Stimulated activated CD4-positive, alpha-beta T cell treated with anti-CD3 and anti-CD28 coated beads, Interleukin-12 subunit alpha, Interleukin-12 subunit beta, amount 100 ng/mL, for 48 hours (primary cell): Measurements from ENCODE around the gene SPTB.

Experiments
- DNase-seq, 3 donors: peaks; one replicate each; pipeline ENCODE4 v3.0.0-alpha.2; 2020; ENCODE audit warnings: low read depth in 2 of 3, low spot score in 1 of 3

Gene SPTB

GRCh38 chr14:64732536-64733120 is 147.1 kb downstream of the SPTB start:
- DNase-seq, result no peak

DNA sequence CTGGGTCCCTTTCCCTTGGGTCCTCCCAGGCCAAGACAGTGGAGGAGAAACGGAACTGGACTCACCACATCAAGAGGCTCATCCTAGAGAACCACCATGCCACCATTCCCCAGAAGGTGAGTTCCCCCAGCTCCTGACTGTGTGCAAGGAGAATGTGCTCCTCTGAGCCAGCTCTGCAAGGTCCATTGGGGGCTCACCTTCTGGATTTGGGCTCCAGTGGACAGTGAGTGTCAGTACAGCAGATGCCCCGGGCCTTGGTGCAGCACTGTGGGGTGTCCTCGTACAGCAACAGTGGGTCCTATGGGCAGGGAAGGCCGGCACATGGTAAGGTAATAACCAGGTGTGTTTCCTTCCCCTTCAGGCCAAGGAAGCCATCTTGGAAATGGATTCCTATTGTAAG is 147.6 kb downstream of the SPTB start:
- no peak for DNase-seq

GRCh38 chr14:64731141-64731581 is 148.5 kb downstream of the SPTB start:
- no peak for DNase-seq

DNA sequence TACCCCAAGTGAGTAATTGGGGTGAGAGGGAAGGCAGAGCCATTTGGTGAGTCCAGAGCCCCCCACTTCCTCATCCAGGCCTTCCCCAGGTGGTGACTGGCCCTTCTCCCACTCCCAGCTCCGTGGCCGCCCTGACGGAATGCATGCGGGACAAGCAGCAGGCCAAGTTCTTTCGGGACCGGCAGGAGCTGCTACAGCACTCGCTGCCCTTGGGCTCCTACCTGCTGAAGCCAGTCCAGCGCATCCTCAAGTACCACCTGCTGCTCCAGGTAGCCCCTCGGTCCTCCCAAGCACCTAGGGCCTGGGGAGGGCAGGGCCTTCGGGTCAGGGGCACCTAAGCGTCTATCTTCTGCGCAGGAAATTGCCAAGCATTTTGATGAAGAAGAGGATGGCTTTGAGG is 149.0 kb downstream of the SPTB start:
- no peak for DNase-seq

DNA sequence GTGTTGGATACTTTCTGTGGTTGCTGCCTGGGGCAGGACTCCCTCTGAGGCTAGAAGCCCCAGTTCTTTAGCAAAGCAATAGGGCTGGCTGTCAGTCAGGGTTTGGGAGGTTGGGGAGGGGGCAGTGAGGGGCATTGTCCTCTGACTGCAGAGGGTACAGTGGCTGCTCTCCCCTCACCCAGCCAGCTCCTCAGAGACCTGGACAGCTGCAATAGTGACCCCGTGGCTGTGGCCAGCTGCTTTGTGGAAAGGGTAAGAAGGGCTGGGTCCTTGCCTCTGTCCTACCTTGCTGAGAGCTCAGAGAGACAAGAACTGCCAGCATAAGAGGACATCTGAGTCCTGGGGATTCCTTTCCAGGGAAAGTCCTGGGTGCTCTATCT is 149.7 kb downstream of the SPTB start:
- DNase-seq, result no peak

DNA sequence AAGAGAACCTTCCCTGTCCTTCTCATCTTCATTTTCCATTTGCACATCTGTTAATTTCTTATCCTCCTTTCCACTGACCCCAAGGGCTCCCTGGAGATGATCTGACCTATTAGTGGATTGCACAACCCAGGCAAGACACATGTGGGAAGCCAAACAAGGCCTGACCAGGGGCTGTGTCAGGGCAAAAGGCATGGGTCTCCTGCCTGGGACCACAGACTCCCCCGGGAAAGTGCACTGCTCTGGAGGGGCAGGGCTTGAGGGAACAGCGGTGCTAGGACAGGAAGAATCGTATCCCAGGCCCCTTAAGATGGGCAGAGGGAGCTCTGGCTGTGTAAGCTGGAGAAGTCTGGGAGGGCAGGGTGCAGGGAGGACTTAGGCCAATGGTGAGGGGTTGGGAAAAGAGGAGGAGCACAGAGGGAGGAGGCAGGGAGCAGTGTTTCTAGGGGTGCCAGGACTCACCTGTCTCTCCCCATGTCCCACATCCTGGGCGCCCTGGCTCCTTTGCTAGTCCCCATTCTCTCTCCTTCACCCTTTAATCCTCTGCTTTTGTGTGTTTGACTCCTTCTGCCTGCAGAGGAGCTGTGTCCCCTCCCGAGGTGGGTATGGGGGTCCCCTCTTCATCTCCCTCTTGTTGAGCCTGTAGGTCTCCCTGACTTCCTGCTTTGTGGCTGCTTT is 150.2 kb downstream of the SPTB start:
- DNase-seq, result no peak

GRCh38 chr14:64728856-64729255 is 150.9 kb downstream of the SPTB start:
- no peak for DNase-seq

- DNase-seq, result no peak
These were observed 151.6 kb downstream of the SPTB start for GRCh38 chr14:64728106-64728505.

GRCh38 chr14:64727551-64728071 is 152.1 kb downstream of the SPTB start:
- DNase-seq, result no peak

- peak in 1 of 3 donors; percentile 32 for DNase-seq
These were observed 153.2 kb downstream of the SPTB start for GRCh38 chr14:64726585-64726890.

- DNase-seq, result no peak
These were observed 153.7 kb downstream of the SPTB start for GRCh38 chr14:64725879-64726584.

DNA sequence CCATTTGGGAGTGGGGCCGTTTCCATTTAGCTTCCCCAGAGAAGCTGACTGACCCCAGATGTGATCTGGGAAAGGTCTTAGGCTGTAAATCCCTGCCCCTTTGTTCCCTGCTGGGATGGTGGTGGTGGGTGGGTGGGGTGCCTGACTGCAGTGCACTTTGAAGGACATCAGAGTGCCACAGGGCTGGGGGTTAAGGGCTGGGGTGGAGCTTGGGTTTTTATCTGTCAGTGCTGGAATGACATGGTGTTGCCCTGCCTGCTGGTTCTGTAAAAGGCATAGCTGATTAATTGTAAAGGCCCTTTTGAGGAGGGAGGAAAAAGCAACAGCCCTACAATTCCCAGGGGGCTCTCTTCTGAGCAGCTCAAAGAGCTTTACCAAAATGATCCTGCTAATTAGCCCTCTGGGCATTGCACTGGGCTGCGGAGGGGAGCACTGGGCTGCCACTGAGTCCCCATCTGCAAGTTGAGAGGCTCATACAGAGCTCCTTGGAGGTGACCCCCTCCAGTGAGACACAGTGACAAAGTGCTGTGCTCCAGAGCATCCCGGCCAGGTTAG is 154.4 kb downstream of the SPTB start:
- DNase-seq, result no peak

- DNase-seq, result no peak
These were observed 155.2 kb downstream of the SPTB start for GRCh38 chr14:64724578-64724930.

GRCh38 chr14:64723691-64724577 is 155.8 kb downstream of the SPTB start:
- no peak for DNase-seq

- no peak for DNase-seq
These were observed 156.8 kb downstream of the SPTB start for GRCh38 chr14:64722842-64723447.

DNA sequence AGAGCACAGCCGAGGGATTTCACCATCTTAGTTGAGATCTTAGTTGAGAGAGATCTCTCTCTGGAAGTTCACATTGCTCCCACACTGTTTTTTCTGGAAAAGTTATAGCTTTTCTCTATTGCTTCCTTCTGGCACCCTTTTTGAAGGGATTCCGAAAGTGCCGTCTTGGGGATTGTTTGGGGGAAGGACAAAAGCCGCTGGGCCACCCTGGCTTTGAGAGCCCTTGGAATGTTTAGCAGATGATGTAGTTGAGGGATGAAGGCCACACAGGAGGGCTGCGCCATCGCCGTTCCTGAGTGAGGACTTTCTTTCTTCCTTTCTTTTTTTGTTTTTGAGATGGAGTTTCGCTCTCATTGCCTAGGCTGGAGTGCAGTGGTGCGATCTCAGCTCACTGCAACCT is 157.8 kb downstream of the SPTB start:
- no peak for DNase-seq

- no peak for DNase-seq
These were observed 158.3 kb downstream of the SPTB start for GRCh38 chr14:64721391-64721791.

DNA sequence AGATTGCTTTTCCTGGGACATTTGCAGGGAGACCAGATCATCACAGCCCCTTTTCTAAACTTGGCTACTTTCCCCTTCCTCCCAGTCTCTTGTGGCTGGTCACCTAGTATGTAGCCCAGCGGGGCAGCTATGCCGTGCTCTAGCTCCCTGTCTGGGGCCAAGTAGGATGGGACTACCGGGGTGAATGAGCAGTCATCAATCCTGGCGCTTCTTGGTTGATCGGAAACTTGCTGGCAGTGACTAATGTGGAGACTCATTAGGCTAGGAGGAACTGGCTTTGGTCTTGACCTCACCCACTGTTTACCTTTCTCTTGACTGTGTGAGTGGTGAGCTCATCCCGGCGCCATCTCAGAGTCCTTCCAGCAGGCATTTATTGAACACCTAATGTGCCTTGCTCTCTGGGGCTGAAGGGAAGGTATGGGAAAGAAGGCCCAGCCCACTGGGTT is 159.6 kb downstream of the SPTB start:
- no peak for DNase-seq

DNA sequence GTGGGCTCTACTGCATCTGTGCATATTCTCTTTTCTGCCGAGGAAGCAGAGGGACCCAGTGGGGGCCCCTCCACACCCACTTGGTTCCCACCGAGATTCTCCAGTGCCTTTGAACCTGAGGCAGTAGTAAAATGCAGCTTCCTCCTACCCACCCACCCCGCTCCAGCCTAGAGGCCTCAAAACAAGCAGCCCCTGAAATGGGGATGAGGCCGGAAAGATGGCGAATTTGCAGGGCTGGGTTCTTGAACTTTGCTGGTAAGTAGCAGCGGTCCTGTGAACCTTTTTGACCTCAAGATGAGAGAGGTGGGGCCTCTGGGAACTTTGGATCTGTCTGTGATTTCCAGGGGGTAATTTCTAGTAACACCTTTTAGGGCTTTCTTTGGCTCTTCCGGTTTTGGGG is 160.1 kb downstream of the SPTB start:
- no peak for DNase-seq

DNA sequence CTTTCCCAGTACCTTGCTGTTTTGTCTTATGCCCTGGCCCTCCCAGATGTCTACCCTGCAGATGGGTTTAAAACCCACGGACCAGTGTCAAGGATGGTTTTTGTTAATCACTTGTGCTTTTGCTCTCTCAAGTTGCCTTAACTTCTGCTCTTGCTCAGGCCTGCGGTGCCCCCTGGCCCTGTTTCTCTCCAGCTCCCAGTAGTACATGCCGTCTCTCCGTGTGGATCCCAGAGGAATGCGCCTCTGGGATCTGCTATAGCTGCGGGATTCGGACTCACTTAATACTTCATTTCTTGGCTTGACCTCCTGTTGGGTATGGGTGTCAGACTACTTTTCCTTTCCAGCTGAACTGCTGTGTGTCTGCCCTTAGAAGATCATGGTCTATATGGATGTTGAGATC is 160.9 kb downstream of the SPTB start:
- DNase-seq, result no peak

GRCh38 chr14:64717870-64718269 is 161.8 kb downstream of the SPTB start:
- DNase-seq, result no peak
